HG03135 (cell line): ENCODE data around the gene ASPA.

Experiments
- ATAC-seq: cut with Tn5 transposase; IDR thresholded peaks from one replicate; pipeline ENCODE4 v1.9.1; 2021; ENCODE audit warnings: mild to moderate bottlenecking, moderate library complexity; ENCODE audit not compliant: unreplicated experiment

Gene ASPA

DNA sequence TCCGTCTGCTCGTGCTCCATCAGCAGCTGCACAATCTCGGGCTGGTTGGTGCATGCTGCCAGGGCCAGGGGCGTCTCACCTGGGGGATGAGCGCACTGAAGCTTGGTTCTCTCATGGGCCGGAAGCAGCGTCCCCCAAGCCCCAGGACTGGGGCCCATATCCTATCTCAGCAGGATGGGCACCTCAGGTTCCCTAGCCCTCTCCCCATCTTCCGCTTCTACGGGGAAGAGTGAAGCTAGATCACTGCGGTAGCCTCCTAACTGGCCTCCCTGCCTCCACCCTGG, 57.0 kb downstream of the ASPA start:
- ATAC-seq = no peak

GRCh38 chr17:3533752-3534151, 58.0 kb downstream of the ASPA start:
- ATAC-seq = no peak

DNA sequence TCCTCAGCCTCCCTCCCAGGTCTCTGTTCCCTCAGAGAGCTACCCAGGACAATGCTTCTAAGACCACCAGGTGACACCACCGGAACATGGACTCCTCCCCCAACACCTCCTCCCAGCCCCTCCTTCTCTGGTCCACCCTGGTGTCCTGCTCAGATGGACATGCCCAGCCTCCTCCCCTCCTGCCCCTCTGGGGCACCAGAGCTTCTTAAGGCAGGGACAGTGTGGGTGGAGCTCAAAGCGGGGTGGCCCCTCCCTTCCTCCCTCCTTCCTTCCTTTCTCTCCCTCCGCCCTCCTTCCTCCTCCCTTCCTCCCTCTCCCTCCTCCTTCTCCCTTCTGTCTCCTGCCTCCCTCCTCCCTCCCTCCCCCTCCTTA, 59.1 kb downstream of the ASPA start:
- ATAC-seq = no peak

- no peak for ATAC-seq
These were observed 59.6 kb downstream of the ASPA start for GRCh38 chr17:3535253-3535995.

GRCh38 chr17:3536716-3537115, 60.9 kb downstream of the ASPA start:
- no peak for ATAC-seq

DNA sequence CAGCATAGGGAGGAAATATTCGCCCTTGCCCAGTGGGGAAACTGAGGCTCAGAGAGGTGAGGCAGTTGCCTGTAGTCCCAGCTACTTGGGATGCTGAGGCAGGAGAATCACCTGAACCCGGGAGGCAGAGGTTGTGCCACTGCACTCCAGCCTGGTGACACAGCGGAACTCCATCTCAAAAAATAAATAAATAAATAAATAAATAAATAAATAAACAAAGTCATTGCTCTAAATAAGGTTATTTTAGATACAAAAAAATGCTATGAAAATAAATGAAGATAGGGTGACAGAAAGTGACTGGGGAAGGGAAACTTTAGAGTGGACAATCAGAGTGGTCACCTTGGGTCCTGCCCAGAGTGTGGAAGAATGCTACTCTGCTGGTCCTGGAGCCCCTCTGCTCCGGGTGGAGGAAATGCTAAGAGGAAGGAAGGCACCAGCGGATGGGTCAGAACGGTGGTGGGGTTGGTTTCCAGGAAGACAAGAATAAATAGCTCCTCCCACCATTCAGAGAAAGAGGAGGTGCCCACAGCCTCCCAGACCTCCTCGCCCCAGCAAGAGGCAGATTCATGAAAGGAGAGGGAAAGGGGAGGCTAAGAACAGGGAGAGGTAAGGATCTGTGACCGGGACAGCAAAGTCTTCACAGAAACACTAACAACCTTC, 64.2 kb downstream of the ASPA start:
- ATAC-seq = no peak

DNA sequence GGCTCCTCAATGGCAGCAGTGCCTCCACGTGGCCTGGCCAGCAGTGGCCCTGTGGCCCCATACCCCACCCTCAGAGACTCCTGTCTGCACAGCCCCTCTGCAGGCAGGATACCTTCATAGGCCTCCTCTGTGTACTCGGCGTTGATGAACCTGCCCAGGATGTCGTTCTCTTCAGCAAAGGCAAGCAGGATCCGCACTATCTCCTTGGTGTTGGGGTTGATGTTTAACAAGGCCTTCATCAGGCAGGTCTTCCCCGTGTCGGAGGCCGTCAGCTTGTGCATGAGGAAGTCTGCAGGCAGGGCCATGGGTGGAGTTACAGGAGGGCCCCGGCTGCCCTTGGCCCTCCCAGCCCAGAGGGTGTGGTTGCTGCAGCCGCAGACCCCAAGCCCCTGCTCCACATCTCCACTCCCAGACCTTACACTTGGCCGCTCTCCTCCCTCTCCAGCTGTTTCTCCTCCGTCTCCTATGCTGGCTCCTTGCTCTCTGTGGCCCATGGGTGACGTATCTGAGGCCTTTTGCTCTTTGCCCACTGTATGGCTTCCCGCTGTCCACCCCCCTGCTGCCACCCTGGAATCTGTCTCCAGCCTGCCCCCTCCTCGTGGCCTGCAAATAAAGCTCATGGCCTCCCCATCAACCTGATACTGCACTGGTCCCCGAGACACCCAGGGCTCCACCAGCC, 66.8 kb downstream of the ASPA start:
- no peak for ATAC-seq

- no peak for ATAC-seq
These were observed 67.7 kb downstream of the ASPA start for GRCh38 chr17:3543453-3543852.

DNA sequence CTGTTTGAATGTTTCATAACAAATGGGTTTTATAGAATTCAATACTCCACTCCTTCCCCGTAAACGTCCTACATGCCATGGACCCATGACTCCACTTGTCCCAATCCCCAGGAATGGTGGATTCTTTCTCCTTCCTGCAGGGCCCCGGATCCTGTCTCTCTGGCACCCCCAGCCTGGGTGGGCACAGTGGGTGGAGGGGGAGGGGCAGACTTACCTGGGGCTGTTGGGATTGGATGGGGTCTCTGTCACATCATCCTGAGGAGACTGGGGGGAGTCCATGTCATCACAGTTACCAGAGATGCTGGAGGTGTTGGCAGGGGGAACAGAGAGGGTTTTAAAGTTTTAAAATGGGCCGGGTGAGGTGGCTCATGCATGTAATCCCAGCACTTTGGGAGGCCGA, 68.6 kb downstream of the ASPA start:
- ATAC-seq = no peak

- ATAC-seq = no peak
These were observed 69.4 kb downstream of the ASPA start for GRCh38 chr17:3545151-3545550.

DNA sequence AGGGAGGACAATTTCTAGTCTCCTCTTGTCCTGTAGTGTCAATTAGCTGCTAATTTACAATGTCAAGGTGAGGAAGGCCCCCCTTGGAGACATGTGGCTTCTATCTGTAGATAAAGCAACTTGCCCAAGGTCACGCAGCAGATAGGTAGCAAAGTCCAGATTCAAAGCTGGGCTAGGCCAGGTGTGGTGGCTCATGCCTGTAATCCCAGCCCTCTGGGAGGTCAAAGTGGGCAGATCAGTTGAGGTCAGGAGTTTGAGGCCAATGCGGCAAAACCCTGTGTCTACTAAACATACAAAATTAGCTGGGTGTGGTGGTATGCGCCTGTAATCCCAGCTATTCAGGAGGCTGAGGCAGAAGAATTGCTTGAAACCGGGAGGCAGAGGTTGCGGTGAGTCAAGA, 70.7 kb downstream of the ASPA start:
- no peak for ATAC-seq

DNA sequence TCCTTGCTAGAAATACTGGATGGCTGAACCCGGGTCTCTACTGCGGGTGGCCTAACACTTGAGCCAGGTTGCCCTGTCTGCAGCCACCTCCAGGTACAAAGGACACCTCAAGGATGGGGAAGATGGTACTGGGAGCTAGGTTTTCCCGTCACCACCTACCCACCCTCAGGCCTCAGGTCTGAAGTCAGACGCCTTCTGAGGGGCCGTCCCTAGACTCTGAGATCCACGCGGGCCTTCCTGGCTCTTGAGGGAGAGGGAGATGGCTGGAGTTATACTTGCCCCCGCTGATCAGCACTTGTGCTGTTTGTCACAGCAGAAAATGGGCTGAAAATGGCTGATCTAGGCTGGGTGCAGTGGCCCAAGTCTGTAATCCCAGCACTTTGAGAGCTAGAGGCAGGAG, 71.2 kb downstream of the ASPA start:
- no peak for ATAC-seq

- ATAC-seq = no peak
These were observed 71.8 kb downstream of the ASPA start for GRCh38 chr17:3547628-3548027.

DNA sequence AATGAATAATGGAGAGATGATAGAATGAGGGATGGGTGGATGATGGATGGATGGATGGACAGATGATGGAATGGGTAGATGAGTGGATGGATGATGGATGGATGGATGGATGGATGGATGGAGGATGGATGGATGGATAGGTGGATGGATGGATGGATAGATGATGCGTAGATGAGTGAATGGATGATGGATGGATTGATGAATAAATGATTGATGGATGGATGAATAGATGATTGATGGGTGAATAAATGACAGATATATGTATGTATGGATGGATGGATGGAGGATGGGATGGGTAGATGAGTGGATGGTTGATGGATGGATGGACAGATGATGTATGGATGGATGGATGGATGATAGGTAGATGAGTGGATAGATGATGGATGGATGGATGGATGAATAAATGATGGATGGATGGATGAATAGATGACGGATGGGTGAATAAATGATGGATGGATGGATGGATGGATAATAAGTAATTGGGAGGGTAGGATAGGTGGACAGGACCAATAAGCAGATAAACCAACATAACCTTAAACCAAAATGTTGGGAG, 73.9 kb downstream of the ASPA start:
- ATAC-seq = no peak

DNA sequence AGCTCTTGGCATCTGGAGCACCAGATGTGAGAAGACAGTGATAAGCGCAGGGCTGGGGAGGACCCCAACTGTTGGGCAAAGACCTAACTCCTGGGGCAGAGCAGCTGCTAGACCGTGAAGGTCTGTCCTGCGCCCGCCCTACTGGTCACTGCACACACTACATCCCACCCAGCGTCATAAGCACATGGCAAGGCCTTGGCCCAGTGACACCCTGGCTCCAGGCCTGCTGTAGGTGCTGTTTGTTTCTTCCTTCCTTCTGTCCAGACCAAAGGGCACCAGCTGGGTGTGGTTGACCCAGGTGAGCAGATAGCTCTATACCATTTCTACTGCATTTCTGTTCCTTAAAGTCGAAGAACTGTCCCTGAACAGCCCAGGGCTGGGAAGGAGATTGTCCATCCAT, 75.4 kb downstream of the ASPA start:
- ATAC-seq = no peak

- no peak for ATAC-seq
These were observed 77.1 kb downstream of the ASPA start for GRCh38 chr17:3552916-3553315.
